Neural cell (in vitro differentiated cells): ENCODE measurements around the gene LRMDA. TPM values are rescaled to one million over a fixed set of nuclear protein-coding genes. Genes with fewer than 3 reads are reported as not detected.

Experiments
- H2AFZ ChIP-seq: fragments of 200-600, 300-800 bp; sonication (generic), shearing (Covaris generic); 2 replicates; pipeline ENCODE4 v1.6.0; 2014; ENCODE audit warnings: low read depth, mild to moderate bottlenecking, antibody characterized with exemption, low read length, moderate library complexity
- H3F3A ChIP-seq: fragments of 200-600 bp; shearing (Covaris generic); 2 replicates; pipeline ENCODE4 v1.6.1; 2016; ENCODE audit warnings: mild to moderate bottlenecking, moderate library complexity, mixed read lengths, antibody characterized with exemption, low read length; ENCODE audit not compliant: insufficient read depth, poor library complexity, severe bottlenecking
- H3K27ac ChIP-seq: fragments of 200-600, 300-800 bp; sonication (generic), shearing (Covaris generic); 2 replicates; pipeline ENCODE4 v1.5.1; 2014; ENCODE audit warnings: mild to moderate bottlenecking, low read length, moderate library complexity
- H3K27me3 ChIP-seq: fragments of 300-800, 200-600 bp; sonication (generic), shearing (Covaris generic); 2 replicates; pipeline ENCODE4 v1.6.0; 2014; ENCODE audit warnings: mild to moderate bottlenecking, low read depth, low read length, moderate library complexity; ENCODE audit not compliant: insufficient read depth
- H3K36me3 ChIP-seq: fragments of 300-800, 200-600 bp; sonication (generic), shearing (Covaris generic); 2 replicates; pipeline ENCODE4 v1.5.1; 2014; ENCODE audit warnings: mild to moderate bottlenecking, antibody characterized with exemption, low read length, moderate library complexity; ENCODE audit not compliant: insufficient read depth
- H3K4me2 ChIP-seq: fragments of 300-800, 200-600 bp; sonication (generic), shearing (Covaris generic); 2 replicates; pipeline ENCODE4 v1.6.0; 2014; ENCODE audit warnings: mild to moderate bottlenecking, low read length
- H3K4me3 ChIP-seq: fragments of 300-800, 200-600 bp; sonication (generic), shearing (Covaris generic); 2 replicates; pipeline ENCODE4 v1.5.1; 2014; ENCODE audit warnings: mild to moderate bottlenecking, low read length, moderate library complexity
- H3K79me2 ChIP-seq: fragments of 200-600 bp; shearing (Covaris generic); replicated peaks from 2 replicates; pipeline ENCODE4 v1.6.0; 2014; ENCODE audit warnings: mild to moderate bottlenecking, low read length, moderate library complexity; ENCODE audit not compliant: insufficient read depth
- H3K9ac ChIP-seq: fragments of 300-800, 200-600 bp; sonication (generic), shearing (Covaris generic); 2 replicates; pipeline ENCODE4 v1.6.1; 2016; ENCODE audit warnings: mild to moderate bottlenecking, low read length, mixed read lengths
- H3K9me2 ChIP-seq: fragments of 200-600 bp; shearing (Covaris generic); 2 replicates; pipeline ENCODE4 v1.6.1; 2016; ENCODE audit warnings: mild to moderate bottlenecking, low read length, mixed read lengths; ENCODE audit not compliant: insufficient read depth
- H3K9me3 ChIP-seq: fragments of 200-600, 300-800 bp; sonication (generic), shearing (Covaris generic); 2 replicates; pipeline ENCODE4 v1.6.1; 2016; ENCODE audit warnings: mild to moderate bottlenecking, mixed run types, low read length, moderate library complexity, mixed read lengths
- H4K20me1 ChIP-seq: fragments of 200-600 bp; shearing (Covaris generic); 2 replicates; pipeline ENCODE4 v1.6.1; 2016; ENCODE audit warnings: mild to moderate bottlenecking, mixed run types; ENCODE audit not compliant: insufficient read depth
- CTCF ChIP-seq: fragments of 450-650 bp; IDR thresholded peaks from 2 replicates; pipeline ENCODE4 v1.5.1; 2014; ENCODE audit warnings: antibody characterized with exemption, mild to moderate bottlenecking, moderate library complexity; ENCODE audit not compliant: poor library complexity, severe bottlenecking
- EP300 ChIP-seq: fragments of 450-650 bp; conservative IDR thresholded peaks from 2 replicates; pipeline ENCODE4 v1.6.1; 2014; ENCODE audit warnings: antibody characterized with exemption, mild to moderate bottlenecking, moderate library complexity; ENCODE audit not compliant: poor library complexity, severe bottlenecking
- EZH2 ChIP-seq: fragments of 200-600, 300-800 bp; shearing (Covaris generic), sonication (generic); IDR thresholded peaks from 2 replicates; pipeline ENCODE4 v1.6.1; 2014; ENCODE audit warnings: antibody characterized with exemption, low read length, borderline replicate concordance, mild to moderate bottlenecking; ENCODE audit not compliant: insufficient read depth, poor library complexity, severe bottlenecking
- MXI1 ChIP-seq: fragments of 450-650 bp; conservative IDR thresholded peaks from 2 replicates; pipeline ENCODE4 v1.6.1; 2014; ENCODE audit warnings: antibody characterized with exemption, mild to moderate bottlenecking; ENCODE audit not compliant: poor library complexity, severe bottlenecking
- POLR2AphosphoS5 ChIP-seq: IDR thresholded peaks from 2 replicates; pipeline ENCODE4 v1.6.1; 2012
- RAD21 ChIP-seq: fragments of 450-650 bp; conservative IDR thresholded peaks from 2 replicates; pipeline ENCODE4 v1.6.1; 2014; ENCODE audit warnings: antibody characterized with exemption, mild to moderate bottlenecking, moderate library complexity
- REST ChIP-seq: IDR thresholded peaks from 2 replicates; pipeline ENCODE4 v1.6.1; 2012; ENCODE audit warnings: borderline replicate concordance
- SMC3 ChIP-seq: fragments of 450-650 bp; conservative IDR thresholded peaks from 2 replicates; pipeline ENCODE4 v1.6.1; 2014; ENCODE audit warnings: antibody characterized with exemption, mild to moderate bottlenecking, moderate library complexity; ENCODE audit not compliant: poor library complexity
- TAF1 ChIP-seq: IDR thresholded peaks from 2 replicates; pipeline ENCODE4 v1.6.1; 2012; ENCODE audit warnings: low read depth
- polyA plus RNA-seq: library from polyadenylated mRNA; depleted of rRNA; stranded (reverse); fragments of >200 nt; gene quantifications from 2 replicates; pipeline ENCODE4 v1.2.3, GENCODE V29; 2014

Gene LRMDA
- polyA plus RNA-seq, 1 donor from 2014 or later = 5.6 TPM

GRCh38 chr10:76268530-76268929 is 837.1 kb downstream of the LRMDA start:
- H3K79me2 ChIP-seq = no peaks in the 10 kb centered on the region
- no peak overlapping the region for H2AFZ ChIP-seq
- H3K9ac ChIP-seq = no peak overlapping the region
- H4K20me1 ChIP-seq = no peaks in the 10 kb centered on the region
- no peak overlapping the region for H3K4me2 ChIP-seq
- no peaks in the 10 kb centered on the region for H3K9me3 ChIP-seq
- H3K36me3 ChIP-seq = no peaks in the 10 kb centered on the region
- H3K9me2 ChIP-seq = no peaks in the 10 kb centered on the region
- H3K4me3 ChIP-seq = no peak overlapping the region
- H3F3A ChIP-seq = no peaks in the 10 kb centered on the region
- TF ChIP-seq EZH2 = no peak
- no peak for TF ChIP-seq EP300
- no peak for TF ChIP-seq REST
- TF ChIP-seq CTCF = no peak
- no peak for TF ChIP-seq MXI1
- TF ChIP-seq TAF1 = no peak
- no peak for TF ChIP-seq RAD21
- no peak for TF ChIP-seq POLR2AphosphoS5
- TF ChIP-seq SMC3 = no peak
- H3K27ac ChIP-seq = no peak overlapping the region
- no peaks in the 10 kb centered on the region for H3K27me3 ChIP-seq

- Histone ChIP-seq H3F3A (no peaks in the 10 kb centered on the region), H3K9ac (no peak overlapping the region), H3K36me3 (no peaks in the 10 kb centered on the region), H3K27ac (no peak overlapping the region), H3K9me3 (no peaks in the 10 kb centered on the region), H4K20me1 (no peaks in the 10 kb centered on the region), H2AFZ (no peak overlapping the region), H3K79me2 (no peaks in the 10 kb centered on the region), H3K27me3 (no peaks in the 10 kb centered on the region), H3K4me3 (no peak overlapping the region), H3K4me2 (no peak overlapping the region), H3K9me2 (no peaks in the 10 kb centered on the region)
- TF ChIP-seq EP300 (no peak), REST (no peak), MXI1 (no peak), TAF1 (no peak), SMC3 (no peak)
These were observed 837.5 kb downstream of the LRMDA start for GRCh38 chr10:76268954-76269353.
